Activated T-helper 2 cell treated with anti-CD3 and anti-CD28 coated beads, Interferon-gamma antibody, Interleukin-2, Interleukin-4, amounts not matched to agents 10 μg/mL and 5 μg/mL and 100 μg/mL, durations not matched to agents 14 hours and 24 hours and 36 hours (primary cell): ENCODE measurements around the gene ZDHHC14. TPM values are rescaled to one million over a fixed set of nuclear protein-coding genes. Genes with fewer than 3 reads are reported as not detected.
"Not testable (repeated sequence)": the region's sequence is repeated elsewhere in the genome, so short reads cannot be mapped to it uniquely, and the experiment has no call there.

ENCODE experiments used
- DNase-seq: peaks from one replicate; pipeline ENCODE4 v3.0.0; 2021; ENCODE audit warnings: low spot score
- H3K27ac Mint-ChIP-seq: one replicate; pipeline ENCODE4 v1.8.0; 2021; ENCODE audit warnings: mixed read lengths
- H3K27me3 Mint-ChIP-seq: one replicate; pipeline ENCODE4 v1.8.0; 2021; ENCODE audit warnings: low read depth, mixed read lengths
- H3K36me3 Mint-ChIP-seq: one replicate; pipeline ENCODE4 v1.8.0; 2021; ENCODE audit warnings: low read depth, mixed read lengths
- H3K4me1 Mint-ChIP-seq: one replicate; pipeline ENCODE4 v1.8.0; 2021; ENCODE audit warnings: low read depth, mixed read lengths
- H3K4me3 Mint-ChIP-seq: one replicate; pipeline ENCODE4 v1.8.0; 2021; ENCODE audit warnings: low read depth, mild to moderate bottlenecking, moderate library complexity, mixed read lengths
- H3K9me3 Mint-ChIP-seq: one replicate; pipeline ENCODE4 v1.8.0; 2021; ENCODE audit warnings: mixed read lengths
- intact Hi-C: fragments of 100-400 bp; cut with micrococcal nuclease; formaldehyde crosslinking; loops from one replicate; pipeline ENCODE4 v1.15.1; 2023
- total RNA-seq: library from RNA; stranded (reverse); gene quantifications from 2 replicates; pipeline ENCODE4 v1.2.3, GENCODE V29; 2022

Gene ZDHHC14
- total RNA-seq, 1 donor from 2014 or later = 8.4 TPM

GRCh38 chr6:157571950-157572349 is 191.0 kb downstream of the ZDHHC14 start:
- H3K36me3 Mint-ChIP-seq = peaks cover 5% of the 10 kb centered on the region
- DNase-seq = no peak
- peaks cover 19% of the 10 kb centered on the region for H3K4me1 Mint-ChIP-seq
- intact Hi-C loops = no loop called here
- H3K9me3 Mint-ChIP-seq = peaks cover 10% of the 10 kb centered on the region
- H3K27me3 Mint-ChIP-seq = peaks cover 2% of the 10 kb centered on the region
- H3K27ac Mint-ChIP-seq = no peak overlapping the region
- H3K4me3 Mint-ChIP-seq = no peak overlapping the region

- DNase-seq = no peak
- Mint-ChIP-seq H3K27ac (no peak overlapping the region), H3K27me3 (peaks cover 2% of the 10 kb centered on the region), H3K4me1 (peaks cover 15% of the 10 kb centered on the region), H3K36me3 (peaks cover 11% of the 10 kb centered on the region), H3K9me3 (peaks cover 16% of the 10 kb centered on the region), H3K4me3 (no peak overlapping the region)
- intact Hi-C loops = no loop called here
Measured at GRCh38 chr6:157574851-157575424, 193.9 kb downstream of the ZDHHC14 start.

GRCh38 chr6:157575436-157576145 is 194.6 kb downstream of the ZDHHC14 start:
- Mint-ChIP-seq H3K4me3 (no peak overlapping the region), H3K27me3 (peaks cover 5% of the 10 kb centered on the region), H3K27ac (no peak overlapping the region), H3K36me3 (peaks cover 17% of the 10 kb centered on the region), H3K4me1 (peaks cover 10% of the 10 kb centered on the region), H3K9me3 (peaks cover 22% of the 10 kb centered on the region)
- DNase-seq = no peak
- intact Hi-C loops = no loop called here

DNA sequence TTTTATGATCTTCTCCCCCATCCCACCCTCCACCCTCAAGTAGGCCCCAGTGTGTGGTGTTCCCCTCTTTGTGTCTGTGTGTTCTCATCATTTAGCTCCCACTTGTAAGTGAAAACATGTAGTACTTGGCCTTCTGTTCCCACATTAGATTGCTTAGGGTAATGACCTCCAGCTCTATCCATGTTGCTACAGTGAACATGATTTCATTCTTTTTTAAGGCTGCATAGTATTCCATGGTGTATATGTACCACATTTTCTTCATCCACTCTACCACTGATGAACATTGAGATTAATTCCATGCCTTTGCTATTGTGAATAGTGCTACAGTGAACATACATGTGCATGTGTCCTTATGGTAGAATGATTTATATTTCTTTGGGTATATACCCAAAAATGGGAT is 196.0 kb downstream of the ZDHHC14 start:
- intact Hi-C loops, H3K27ac Mint-ChIP-seq, DNase-seq, H3K4me3 Mint-ChIP-seq, H3K27me3 Mint-ChIP-seq, H3K4me1 Mint-ChIP-seq: not testable (repeated sequence)
- Mint-ChIP-seq H3K36me3 (peaks cover 18% of the 10 kb centered on the region), H3K9me3 (peaks cover 30% of the 10 kb centered on the region)

GRCh38 chr6:157578527-157578926 is 197.5 kb downstream of the ZDHHC14 start:
- H3K27me3 Mint-ChIP-seq, H3K27ac Mint-ChIP-seq, H3K4me1 Mint-ChIP-seq, H3K4me3 Mint-ChIP-seq, DNase-seq, intact Hi-C loops: not testable (repeated sequence)
- Mint-ChIP-seq H3K9me3 (peaks cover 45% of the 10 kb centered on the region), H3K36me3 (peaks cover 32% of the 10 kb centered on the region)

GRCh38 chr6:157579467-157580031 is 198.6 kb downstream of the ZDHHC14 start:
- peaks cover 33% of the 10 kb centered on the region for H3K36me3 Mint-ChIP-seq
- no peak overlapping the region for H3K4me3 Mint-ChIP-seq
- peaks cover 5% of the 10 kb centered on the region for H3K27me3 Mint-ChIP-seq
- no peak for DNase-seq
- intact Hi-C loops = no loop called here
- H3K4me1 Mint-ChIP-seq = peaks cover 3% of the 10 kb centered on the region
- no peak overlapping the region for H3K27ac Mint-ChIP-seq
- H3K9me3 Mint-ChIP-seq = peaks cover 45% of the 10 kb centered on the region

GRCh38 chr6:157584036-157584435 is 203.0 kb downstream of the ZDHHC14 start:
- intact Hi-C loops = no loop called here
- H3K36me3 Mint-ChIP-seq = peaks cover 33% of the 10 kb centered on the region
- H3K9me3 Mint-ChIP-seq = peaks cover 41% of the 10 kb centered on the region
- H3K27me3 Mint-ChIP-seq = peaks cover 5% of the 10 kb centered on the region
- no peak overlapping the region for H3K4me3 Mint-ChIP-seq
- H3K27ac Mint-ChIP-seq = no peak overlapping the region
- peaks cover 6% of the 10 kb centered on the region for H3K4me1 Mint-ChIP-seq
- no peak for DNase-seq

DNA sequence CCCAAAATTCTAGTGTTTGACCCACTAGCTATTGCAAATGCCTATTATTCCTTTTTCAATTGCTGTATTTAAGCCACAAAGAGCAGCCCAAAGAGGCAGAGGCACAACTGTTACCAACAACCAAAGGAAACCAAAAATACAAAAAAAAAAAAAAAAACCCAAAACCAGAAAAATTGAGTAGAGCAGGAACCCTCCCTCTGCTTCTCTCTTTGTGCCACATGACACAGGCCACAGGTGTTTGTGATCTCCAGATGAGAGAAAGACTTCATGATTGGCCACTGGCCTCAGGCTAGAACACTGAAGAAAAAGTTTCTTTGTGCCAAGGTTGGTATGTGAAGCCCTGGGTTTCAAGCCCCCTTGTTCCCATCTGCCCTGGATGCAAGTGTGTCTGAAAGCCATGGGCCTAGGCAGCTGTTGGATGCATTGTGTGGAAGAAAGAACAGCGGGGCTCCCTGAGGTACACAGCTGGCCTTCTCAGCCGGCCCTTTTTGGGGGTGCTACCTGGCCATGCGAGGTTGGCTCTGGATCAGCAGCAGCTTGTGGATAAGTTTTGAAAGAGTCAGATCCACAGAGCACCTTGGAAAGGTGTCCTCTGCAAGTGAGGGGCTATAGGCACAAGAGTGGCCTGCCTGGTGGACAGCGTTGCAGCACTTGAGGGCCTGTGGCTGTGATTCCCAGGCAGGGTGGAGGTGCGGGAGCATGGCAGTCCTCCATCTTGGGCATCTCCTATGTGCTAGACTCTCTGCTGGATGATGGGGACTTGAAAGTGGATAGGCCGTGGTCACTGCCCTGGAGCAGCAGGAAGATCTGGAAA is 204.5 kb downstream of the ZDHHC14 start:
- Mint-ChIP-seq H3K27ac (no peak overlapping the region), H3K27me3 (peaks cover 3% of the 10 kb centered on the region), H3K4me1 (peaks cover 6% of the 10 kb centered on the region), H3K9me3 (peaks cover 42% of the 10 kb centered on the region), H3K4me3 (no peak overlapping the region), H3K36me3 (peaks cover 30% of the 10 kb centered on the region)
- intact Hi-C loops = no loop called here
- no peak for DNase-seq

DNA sequence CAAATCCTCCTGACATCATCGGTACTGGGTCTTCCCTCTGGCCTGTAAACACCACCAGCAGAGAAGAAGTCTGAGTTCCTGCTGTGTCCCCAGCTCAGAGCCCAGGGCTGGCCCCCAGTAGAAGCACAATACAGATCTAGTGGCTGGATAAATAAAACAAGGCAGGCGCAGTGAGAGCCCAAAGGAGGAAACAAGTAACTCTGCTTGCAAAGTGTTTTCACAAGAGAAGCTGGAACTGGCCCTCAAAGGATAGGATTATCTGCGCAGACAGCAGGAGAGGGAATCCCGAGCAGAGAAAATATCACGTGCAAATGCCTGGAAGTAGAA is 205.1 kb downstream of the ZDHHC14 start:
- Mint-ChIP-seq H3K27ac (no peak overlapping the region), H3K9me3 (peaks cover 42% of the 10 kb centered on the region), H3K4me3 (no peak overlapping the region), H3K27me3 (peaks cover 2% of the 10 kb centered on the region), H3K36me3 (peaks cover 28% of the 10 kb centered on the region), H3K4me1 (peaks cover 6% of the 10 kb centered on the region)
- DNase-seq = no peak
- intact Hi-C loops = no loop called here

GRCh38 chr6:157586476-157587126 is 205.6 kb downstream of the ZDHHC14 start:
- Mint-ChIP-seq H3K9me3 (peaks cover 45% of the 10 kb centered on the region), H3K4me3 (no peak overlapping the region), H3K36me3 (peaks cover 31% of the 10 kb centered on the region), H3K27me3 (no peaks in the 10 kb centered on the region), H3K4me1 (peaks cover 6% of the 10 kb centered on the region), H3K27ac (no peak overlapping the region)
- intact Hi-C loops = no loop called here
- no peak for DNase-seq

DNA sequence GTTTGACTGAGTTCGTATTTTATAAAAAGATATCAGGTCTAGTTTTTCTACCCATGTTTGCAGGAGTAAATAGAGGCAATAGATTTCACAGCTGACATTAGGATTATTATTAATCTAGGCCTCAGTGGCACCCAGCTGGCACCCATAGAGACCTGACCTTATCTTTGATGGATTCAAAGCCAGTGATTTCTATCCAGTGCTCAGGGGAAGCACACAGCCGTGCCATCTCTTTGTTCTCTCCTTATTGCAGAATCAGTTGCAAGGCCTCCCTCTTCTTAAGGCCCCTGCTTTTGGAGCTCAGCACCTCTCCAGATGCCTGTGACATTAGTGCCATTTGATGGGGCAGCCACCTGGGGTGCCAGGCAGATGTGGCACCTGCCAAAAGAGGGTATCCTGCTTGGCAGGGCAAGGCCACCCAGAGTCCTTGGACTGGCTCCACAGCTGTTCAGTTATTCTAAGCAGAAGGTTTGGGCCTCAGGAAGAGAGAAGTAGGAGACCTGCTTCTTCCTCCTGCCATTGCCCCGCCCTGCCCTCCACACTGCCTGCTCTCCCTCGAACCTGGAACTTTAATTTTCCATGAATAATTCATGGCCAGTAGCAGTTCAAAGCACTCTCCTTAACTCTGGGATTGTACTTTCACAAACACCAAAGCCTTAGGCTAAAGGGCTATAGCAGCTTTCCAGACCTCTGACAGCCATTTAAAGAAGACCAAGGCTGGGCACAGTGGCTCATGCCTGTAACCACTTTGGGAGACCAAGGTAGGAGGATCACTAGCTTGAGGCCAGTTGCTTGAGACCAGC is 206.3 kb downstream of the ZDHHC14 start:
- intact Hi-C loops = no loop called here
- no peaks in the 10 kb centered on the region for H3K27me3 Mint-ChIP-seq
- peaks cover 6% of the 10 kb centered on the region for H3K4me1 Mint-ChIP-seq
- H3K27ac Mint-ChIP-seq = no peak overlapping the region
- no peak overlapping the region for H3K4me3 Mint-ChIP-seq
- no peak for DNase-seq
- peaks cover 29% of the 10 kb centered on the region for H3K36me3 Mint-ChIP-seq
- H3K9me3 Mint-ChIP-seq = peaks cover 42% of the 10 kb centered on the region

DNA sequence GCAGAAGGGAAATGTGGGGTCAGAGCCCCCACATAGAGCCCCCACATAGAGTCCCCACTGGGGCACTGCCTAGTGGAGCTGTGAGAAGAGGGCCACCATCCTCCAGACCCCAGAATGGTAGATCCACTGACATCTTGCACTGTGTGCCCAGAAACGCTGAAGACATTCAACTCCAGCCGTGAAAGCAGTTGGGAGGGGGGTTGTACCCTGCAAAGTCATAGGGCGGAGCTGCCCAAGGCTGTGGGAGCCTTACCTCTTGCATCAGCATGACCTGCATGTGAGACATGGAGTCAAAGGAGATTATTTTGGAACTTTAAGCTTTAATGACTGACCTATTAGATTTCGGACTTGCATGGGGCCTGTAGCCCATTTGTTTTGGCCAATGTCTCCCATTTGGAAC is 209.7 kb downstream of the ZDHHC14 start:
- H3K27me3 Mint-ChIP-seq, DNase-seq, H3K4me1 Mint-ChIP-seq, intact Hi-C loops, H3K4me3 Mint-ChIP-seq, H3K27ac Mint-ChIP-seq: not testable (repeated sequence)
- Mint-ChIP-seq H3K9me3 (peaks cover 30% of the 10 kb centered on the region), H3K36me3 (peaks cover 16% of the 10 kb centered on the region)
